Measurements from ENCODE around the gene HDGF.

The HDGF gene

DNA sequence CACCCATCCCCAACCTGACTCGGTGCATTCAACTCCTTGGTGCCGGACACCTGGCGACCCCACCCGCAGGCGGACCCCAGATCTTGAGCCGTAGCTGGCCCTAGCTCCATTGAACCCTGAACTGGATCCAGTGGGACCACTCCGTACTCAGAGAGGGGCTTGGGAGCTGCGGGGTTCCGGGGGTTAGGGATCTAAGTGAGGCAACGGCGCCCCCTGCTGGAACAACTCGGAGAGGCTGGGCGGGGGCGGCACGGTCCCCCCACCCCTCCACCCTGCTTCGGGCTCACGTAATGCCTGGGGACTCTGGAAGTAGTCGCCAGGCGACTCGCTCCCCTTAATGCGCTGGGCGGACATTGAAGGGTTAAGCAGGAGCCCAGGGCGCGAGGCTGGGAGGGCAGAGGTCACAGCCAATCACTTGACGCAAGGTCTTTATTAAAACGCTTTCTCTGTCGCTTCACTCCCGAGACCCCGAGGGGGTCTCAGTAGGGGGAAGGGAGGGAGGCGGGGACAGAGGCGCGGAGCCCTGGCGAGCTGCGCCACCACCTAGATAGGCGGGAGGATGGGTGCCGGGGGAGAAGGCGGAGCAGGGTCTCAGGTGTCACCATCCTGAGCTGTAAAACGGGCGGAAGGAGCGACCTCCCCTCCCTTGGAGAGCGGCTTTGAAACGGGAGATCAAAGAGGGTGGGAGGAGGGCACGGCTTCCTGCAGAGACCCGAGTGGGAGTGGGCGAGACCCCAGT lies 45.4 kb downstream of the HDGF start:
- no peaks in the 10 kb centered on the region for H3K9me3 ChIP-seq
- peaks cover 7% of the 10 kb centered on the region for H3K27me3 ChIP-seq
- TF ChIP-seq, protein P1, sequence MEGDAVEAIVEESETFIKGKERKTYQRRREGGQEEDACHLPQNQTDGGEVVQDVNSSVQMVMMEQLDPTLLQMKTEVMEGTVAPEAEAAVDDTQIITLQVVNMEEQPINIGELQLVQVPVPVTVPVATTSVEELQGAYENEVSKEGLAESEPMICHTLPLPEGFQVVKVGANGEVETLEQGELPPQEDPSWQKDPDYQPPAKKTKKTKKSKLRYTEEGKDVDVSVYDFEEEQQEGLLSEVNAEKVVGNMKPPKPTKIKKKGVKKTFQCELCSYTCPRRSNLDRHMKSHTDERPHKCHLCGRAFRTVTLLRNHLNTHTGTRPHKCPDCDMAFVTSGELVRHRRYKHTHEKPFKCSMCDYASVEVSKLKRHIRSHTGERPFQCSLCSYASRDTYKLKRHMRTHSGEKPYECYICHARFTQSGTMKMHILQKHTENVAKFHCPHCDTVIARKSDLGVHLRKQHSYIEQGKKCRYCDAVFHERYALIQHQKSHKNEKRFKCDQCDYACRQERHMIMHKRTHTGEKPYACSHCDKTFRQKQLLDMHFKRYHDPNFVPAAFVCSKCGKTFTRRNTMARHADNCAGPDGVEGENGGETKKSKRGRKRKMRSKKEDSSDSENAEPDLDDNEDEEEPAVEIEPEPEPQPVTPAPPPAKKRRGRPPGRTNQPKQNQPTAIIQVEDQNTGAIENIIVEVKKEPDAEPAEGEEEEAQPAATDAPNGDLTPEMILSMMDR (IDR thresholded peaks at IDR 0.05; ENCODE audit: low read depth, low read length): peak; percentile 76
- peak overlapping the region; percentile 62 for H3K4me3 ChIP-seq (ENCODE audit: low read depth, low read length)
- H3K36me3 ChIP-seq: no peaks in the 10 kb centered on the region
- H3K4me1 ChIP-seq: peaks cover 60% of the 10 kb centered on the region
- DNase-seq: peak; percentile 79

GRCh38 chr1:156705321-156705917 lies 46.1 kb downstream of the HDGF start, which contains the start of gene CRABP2:
Gene CRABP2 (minus strand): TSS chr1:156705583. CDS start chr1:156705446, 137 bp downstream.
- H3K4me3 ChIP-seq (ENCODE audit: low read depth, low read length): peak within 1 kb of the TSS; percentile 62
- H3K9me3 ChIP-seq: no peaks in the 10 kb centered on the region
- peak; percentile 60 for DNase-seq
- no peaks in the 10 kb centered on the region for H3K36me3 ChIP-seq
- TF ChIP-seq, protein P1 (IDR thresholded peaks at IDR 0.05; ENCODE audit: low read depth, low read length): no peak
- H3K4me1 ChIP-seq: peaks cover 56% of the 10 kb centered on the region
- peaks cover 7% of the 10 kb centered on the region for H3K27me3 ChIP-seq

GRCh38 chr1:156704930-156705320 lies 46.5 kb downstream of the HDGF start:
- H3K4me3 ChIP-seq (ENCODE audit: low read depth, low read length): peak overlapping the region; percentile 62
- no peaks in the 10 kb centered on the region for H3K36me3 ChIP-seq
- TF ChIP-seq, protein P1 (IDR thresholded peaks at IDR 0.05; ENCODE audit: low read depth, low read length): no peak
- H3K27me3 ChIP-seq: peaks cover 7% of the 10 kb centered on the region
- no peaks in the 10 kb centered on the region for H3K9me3 ChIP-seq
- peak; percentile 58 for DNase-seq
- H3K4me1 ChIP-seq: peaks cover 51% of the 10 kb centered on the region

- Histone ChIP-seq H3K9me3 (no peaks in the 10 kb centered on the region), H3K4me3 (ENCODE audit: low read depth, low read length) (peak overlapping the region; percentile 62), H3K4me1 (peaks cover 44% of the 10 kb centered on the region), H3K27me3 (peaks cover 7% of the 10 kb centered on the region), H3K36me3 (no peaks in the 10 kb centered on the region)
- DNase-seq: no peak
- TF ChIP-seq, protein P1 (IDR thresholded peaks at IDR 0.05; ENCODE audit: low read depth, low read length): no peak
Observed at GRCh38 chr1:156704166-156704711, 47.2 kb downstream of the HDGF start.

GRCh38 chr1:156703741-156704140 lies 47.7 kb downstream of the HDGF start:
- peaks cover 7% of the 10 kb centered on the region for H3K27me3 ChIP-seq
- H3K4me1 ChIP-seq: peaks cover 39% of the 10 kb centered on the region
- H3K9me3 ChIP-seq: no peaks in the 10 kb centered on the region
- no peaks in the 10 kb centered on the region for H3K36me3 ChIP-seq
- peak overlapping the region; percentile 62 for H3K4me3 ChIP-seq (ENCODE audit: low read depth, low read length)
- DNase-seq: no peak
- TF ChIP-seq, protein P1 (IDR thresholded peaks at IDR 0.05; ENCODE audit: low read depth, low read length): no peak; the same call in 1 of the 2 replicates

Measured in BE2C (cell line).